SK-N-SH (cell line): ENCODE data around the gene ERC1. TPM values are rescaled to one million over a fixed set of nuclear protein-coding genes. Genes with fewer than 3 reads are reported as not detected.

ENCODE experiments used
- CTCF ChIA-PET: fragments of 300-600, 350-600 bp; formaldehyde crosslinking; extraction: SDS; loops from one replicate; lab custom pipeline; 2021; lab: Yijun Ruan, JAX
- POLR2A ChIA-PET: fragments of 350-600 bp; sonication (Branson Sonifier 250); formaldehyde crosslinking; extraction: SDS; loops from one replicate; lab custom pipeline; 2020; ENCODE audit warnings: antibody characterized with exemption, inconsistent platforms; lab: Yijun Ruan, JAX
- DNase-seq: peaks from one replicate; pipeline ENCODE4 v3.0.0; 2012
- H2AFZ ChIP-seq: fragments of 200-600 bp; sonication (generic); 2 replicates; pipeline ENCODE4 v1.8.1; 2016; ENCODE audit warnings: antibody characterized with exemption, mild to moderate bottlenecking, low read depth
- H3F3A ChIP-seq: fragments of 200-600 bp; sonication (generic); replicated peaks from 2 replicates; pipeline ENCODE3; 2016; ENCODE audit warnings: antibody characterized with exemption, mild to moderate bottlenecking; ENCODE audit not compliant: insufficient read depth
- H3K27ac ChIP-seq, 2 experiments: fragments of 200-500 bp in 1 of 2; fragments of 200-600 bp in 1 of 2; sonication (Bioruptor generic) in 1 of 2; sonication (generic), shearing (Covaris generic) in 1 of 2; 2 replicates each; pipeline versions ENCODE4 v1.5.1 to v1.6.1; 2014 to 2016; ENCODE audit warnings: low read depth in 2 of 2, inconsistent platforms in 1 of 2, low read length in 1 of 2, mild to moderate bottlenecking in 1 of 2, mixed read lengths in 1 of 2
- H3K27me3 ChIP-seq: fragments of 200-600 bp; sonication (generic), shearing (Covaris generic); 2 replicates; pipeline ENCODE4 v1.6.1; 2016; ENCODE audit warnings: mixed run types; ENCODE audit not compliant: insufficient read depth
- H3K36me3 ChIP-seq, 2 experiments: fragments of 200-500 bp in 1 of 2; fragments of 200-600 bp in 1 of 2; sonication (Bioruptor generic) in 1 of 2; sonication (generic) in 1 of 2; replicated peaks in 1 of 2; 2 replicates each; pipeline versions ENCODE3 to v1.5.1; 2014 to 2016; ENCODE audit warnings: low read length in 1 of 2, mild to moderate bottlenecking in 1 of 2; ENCODE audit not compliant: insufficient read depth in 2 of 2, control insufficient read depth in 1 of 2
- H3K4me1 ChIP-seq, 2 experiments: fragments of 200-500 bp in 1 of 2; fragments of 200-600 bp in 1 of 2; sonication (Bioruptor generic) in 1 of 2; sonication (generic), shearing (Covaris generic) in 1 of 2; 2 replicates each; pipeline versions ENCODE4 v1.5.1 to v1.6.1; 2014 to 2016; ENCODE audit warnings: low read depth in 1 of 2, low read length in 1 of 2, mixed run types in 1 of 2; ENCODE audit not compliant: insufficient read depth in 2 of 2, control insufficient read depth in 1 of 2
- H3K4me2 ChIP-seq: fragments of 200-600 bp; sonication (generic), shearing (Covaris generic); 2 replicates; pipeline ENCODE4 v1.6.1; 2017; ENCODE audit warnings: mixed run types
- H3K4me3 ChIP-seq, 2 experiments: fragments of 200-500 bp in 1 of 2; fragments of 200-600 bp in 1 of 2; sonication (Bioruptor generic) in 1 of 2; sonication (generic), shearing (Covaris generic) in 1 of 2; 2 replicates each; pipeline versions ENCODE4 v1.5.1 to v1.8.1; 2014 to 2016; ENCODE audit warnings: low read depth in 2 of 2, inconsistent platforms in 1 of 2, low read length in 1 of 2, mild to moderate bottlenecking in 1 of 2, mixed read lengths in 1 of 2, moderate library complexity in 1 of 2
- H3K79me2 ChIP-seq: fragments of 200-600 bp; sonication (generic); 2 replicates; pipeline ENCODE4 v1.8.1; 2017; ENCODE audit warnings: mild to moderate bottlenecking; ENCODE audit not compliant: insufficient read depth
- H3K9ac ChIP-seq: fragments of 200-600 bp; sonication (generic); 2 replicates; pipeline ENCODE4 v1.6.1; 2017; ENCODE audit warnings: mixed run types
- H3K9me2 ChIP-seq: fragments of 200-600 bp; sonication (generic); 2 replicates; pipeline ENCODE4 v1.6.1; 2017; ENCODE audit warnings: mixed run types
- H3K9me3 ChIP-seq: fragments of 200-600 bp; sonication (generic); 2 replicates; pipeline ENCODE4 v1.6.1; 2017; ENCODE audit warnings: mixed run types, mild to moderate bottlenecking, moderate library complexity
- H4K20me1 ChIP-seq: fragments of 200-600 bp; sonication (generic); 2 replicates; pipeline ENCODE4 v1.6.1; 2017; ENCODE audit warnings: mild to moderate bottlenecking, mixed run types; ENCODE audit not compliant: insufficient read depth
- ELF1 ChIP-seq: IDR thresholded peaks from 2 replicates; pipeline ENCODE4 v1.4.0; 2012
- EP300 ChIP-seq, 2 experiments: IDR thresholded peaks; 2 replicates each; pipeline versions ENCODE4 v1.4.0 to v1.6.1; 2012; ENCODE audit warnings: borderline replicate concordance in 1 of 2, low read depth in 1 of 2, low read length in 1 of 2
- EZH2phosphoT487 ChIP-seq: fragments of 200-600 bp; sonication (generic); IDR thresholded peaks from 2 replicates; pipeline ENCODE4 v1.6.1; 2017; ENCODE audit warnings: low read depth, mixed run types, mild to moderate bottlenecking, antibody characterized with exemption, moderate library complexity, borderline replicate concordance
- FOSL2 ChIP-seq: IDR thresholded peaks from 2 replicates; pipeline ENCODE4 v1.4.0; 2012; ENCODE audit warnings: low read depth, mild to moderate bottlenecking, moderate library complexity, borderline replicate concordance
- FOXJ3 ChIP-seq: sonication (generic); formaldehyde crosslinking; IDR thresholded peaks from 2 replicates; pipeline ENCODE4 v1.5.1; 2020; ENCODE audit warnings: mild to moderate bottlenecking, missing genetic modification reagents
- GABPA ChIP-seq: IDR thresholded peaks from 2 replicates; pipeline ENCODE4 v1.4.0; 2012; ENCODE audit warnings: low read depth, mild to moderate bottlenecking
- IRF3 ChIP-seq: fragments of 150-350 bp; IDR thresholded peaks from 2 replicates; pipeline ENCODE4 v1.6.1; 2016; ENCODE audit warnings: mild to moderate bottlenecking, low read depth, low read length
- JUND ChIP-seq: IDR thresholded peaks from 2 replicates; pipeline ENCODE4 v1.4.0; 2012
- MAX ChIP-seq: IDR thresholded peaks from 2 replicates; pipeline ENCODE4 v1.4.0; 2012; ENCODE audit warnings: low read depth
- MXI1 ChIP-seq: IDR thresholded peaks from 2 replicates; pipeline ENCODE4 v1.6.1; 2012; ENCODE audit warnings: mild to moderate bottlenecking, low read depth, low read length, improper control_type of control experiment
- NFIC ChIP-seq: IDR thresholded peaks from 2 replicates; pipeline ENCODE4 v1.4.0; 2012; ENCODE audit warnings: borderline replicate concordance
- NRF1 ChIP-seq: IDR thresholded peaks from 2 replicates; pipeline ENCODE4 v1.6.1; 2012; ENCODE audit warnings: low read depth, mild to moderate bottlenecking, low read length
- PBX3 ChIP-seq: IDR thresholded peaks from 2 replicates; pipeline ENCODE4; 2012
- POLR2AphosphoS5 ChIP-seq: IDR thresholded peaks from 2 replicates; pipeline ENCODE4 v1.6.1; 2012; ENCODE audit warnings: low read depth, low read length
- RAD21 ChIP-seq: IDR thresholded peaks from 2 replicates; pipeline ENCODE4 v1.6.1; 2012; ENCODE audit warnings: mild to moderate bottlenecking, low read length
- RFX5 ChIP-seq: IDR thresholded peaks from 2 replicates; pipeline ENCODE4 v1.6.1; 2012; ENCODE audit warnings: mild to moderate bottlenecking, improper control_type of control experiment, low read length
- SMC3 ChIP-seq: IDR thresholded peaks from 2 replicates; pipeline ENCODE4 v1.6.1; 2012; ENCODE audit warnings: low read depth, low read length, improper control_type of control experiment
- TAF1 ChIP-seq: IDR thresholded peaks from 2 replicates; pipeline ENCODE4 v1.6.1; 2012; ENCODE audit warnings: low read depth, mild to moderate bottlenecking, low read length, moderate library complexity, borderline replicate concordance
- TCF12 ChIP-seq: IDR thresholded peaks from 2 replicates; pipeline ENCODE4 v1.4.0; 2012
- TEAD4 ChIP-seq: IDR thresholded peaks from 2 replicates; pipeline ENCODE4 v1.4.0; 2012; ENCODE audit warnings: mild to moderate bottlenecking, borderline replicate concordance; ENCODE audit not compliant: insufficient read depth
- ZBTB33 ChIP-seq: IDR thresholded peaks from 2 replicates; pipeline ENCODE4 v1.4.0; 2012; ENCODE audit warnings: low read depth, borderline replicate concordance
- WGBS: methylation state at CpG from one replicate; pipeline ENCODE4 v1.1.6; 2017; ENCODE audit warnings: low lambda C conversion rate; 5-methylcytosine and 5-hydroxymethylcytosine counted together
- polyA plus RNA-seq, 3 experiments: library from polyadenylated mRNA; depleted of rRNA; stranded (reverse); fragments of >200 nt; gene quantifications; 2 replicates each; pipeline ENCODE4 v1.2.3, GENCODE V29; 2012

ERC1 gene
- polyA plus RNA-seq, 1 of the 3 experiments (the other 2 are of a cell fraction), result 7.5 TPM

- TF ChIP-seq FOXJ3, result no peak
- no peak for TF ChIP-seq EZH2phosphoT487
- TF ChIP-seq POLR2AphosphoS5, result no peak
- TF ChIP-seq FOSL2, result no peak
- TF ChIP-seq, all 33 proteins: peak for 0
These were observed 44.4 kb upstream of the ERC1 start (continued) for GRCh38 chr12:946631-947030.

- peak overlapping the region; percentile 94; the same call in 1 of the 2 replicates for H3K9ac ChIP-seq
- peaks cover 0 to 9% of the 10 kb centered on the region in 2 experiments for H3K36me3 ChIP-seq
- peak overlapping the region; percentile 90 for H3K4me2 ChIP-seq
- no peaks in the 10 kb centered on the region for H3K27me3 ChIP-seq
- no peaks in the 10 kb centered on the region for H3K9me3 ChIP-seq
- H2AFZ ChIP-seq, result no peak overlapping the region; the same call in 1 of the 2 replicates
- no peak for DNase-seq
- H3K27ac ChIP-seq, result peak overlapping the region in 1 of 2 experiments; percentile 95; a peak in 1 of 4 replicates
- 90% methylated on average over 9 of the region's 9 CpGs for WGBS
- POLR2A ChIA-PET, result no interaction called here
- H3K9me2 ChIP-seq, result no peaks in the 10 kb centered on the region
- peaks cover 14% of the 10 kb centered on the region for H3F3A ChIP-seq
- peaks cover 2 to 6% of the 10 kb centered on the region in 2 experiments; a peak in 3 of 4 replicates for H3K4me1 ChIP-seq
- no peaks in the 10 kb centered on the region for H4K20me1 ChIP-seq
- CTCF ChIA-PET, result interaction anchor here (1.9 to 2.1 kb wide), 2 partner anchors 132 to 195 kb away, joined by 13 to 45 read pairs; partner anchors contain the start of gene WNK1
- H3K79me2 ChIP-seq, result peaks cover 52% of the 10 kb centered on the region
- H3K4me3 ChIP-seq, result peak overlapping the region; percentile 69 to 94
- TF ChIP-seq ZBTB33 (no peak), ELF1 (no peak), IRF3 (no peak), NFIC (no peak)
- TF ChIP-seq, all 33 proteins: peak for 0
These were observed 42.8 kb upstream of the ERC1 start for GRCh38 chr12:948238-948637.

- Histone ChIP-seq H3K79me2 (peaks cover 42% of the 10 kb centered on the region), H3F3A (peaks cover 15% of the 10 kb centered on the region), H3K4me1 (peaks cover 2 to 6% of the 10 kb centered on the region in 2 experiments; a peak in 3 of 4 replicates), H3K9me3 (no peaks in the 10 kb centered on the region), H4K20me1 (no peaks in the 10 kb centered on the region), H3K9ac (peak within 1 kb of the TSS; percentile 94), H3K36me3 (no peaks in the 10 kb centered on the region), H3K4me2 (peak within 1 kb of the TSS; percentile 90), H3K27ac (peak within 1 kb of the TSS; percentile 95), H3K4me3 (peak within 1 kb of the TSS; percentile 69 to 94), H3K9me2 (no peaks in the 10 kb centered on the region), H3K27me3 (no peaks in the 10 kb centered on the region), H2AFZ (peak within 1 kb of the TSS; percentile 97)
- POLR2A ChIA-PET, result interaction anchor here (0.5 to 1.4 kb wide), 10 partner anchors 42 to 1597 kb away, joined by 3 to 9 read pairs (median 4); partner anchors contain the start of gene WNK1
- CTCF ChIA-PET, result interaction anchor here (0.6 to 2.1 kb wide), 69 partner anchors 8 to 656 kb away, joined by 3 to 45 read pairs (median 4); partner anchors contain the start of gene WNK1
- peak; percentile 91 for DNase-seq
- WGBS, result under 1% methylated on average over 36 of the region's 58 CpGs
- TF ChIP-seq RAD21 (peak; percentile 79), SMC3 (peak; percentile 83), FOSL2 (0 out of 2 replicates have a peak, but pooled peaks have one; percentile 7), EZH2phosphoT487 (no peak), PBX3 (0 out of 2 replicates have a peak, but pooled peaks have one; percentile 39), RFX5 (0 out of 2 replicates have a peak, but pooled peaks have one; percentile 40), FOXJ3 (no peak), POLR2AphosphoS5 (peak; percentile 90), GABPA (peak; percentile 50), JUND (no peak), NRF1 (peak; percentile 57; the same call in 1 of the 2 replicates), TEAD4 (no peak), MAX (peak; percentile 72), TAF1 (peak; percentile 85), EP300 (IDR thresholded peaks at IDR 0.05; ENCODE audit: borderline replicate concordance in 1 of 2, low read depth in 1 of 2, low read length in 1 of 2) (peak; percentile 18 to 69; a peak in 1 of 4 replicates), TCF12 (peak; percentile 49; the same call in 1 of the 2 replicates), MXI1 (peak; percentile 81)
These were observed 41.4 kb upstream of the ERC1 start, which contains the start of gene RAD52 for GRCh38 chr12:949453-950191. TSS of gene RAD52 (minus strand) at chr12:949694. CDS start at chr12:933058, 16,636 bp downstream.
